Measurements from ENCODE around the gene USP43.

USP43 gene

GRCh38 chr17:9767432-9767991 is 122.2 kb downstream of the USP43 start:
- no peak overlapping the region for H3K4me3 ChIP-seq (ENCODE audit: low read length)
- H3K9ac ChIP-seq (ENCODE audit: low read length), result no peak overlapping the region
- H3K9me3 ChIP-seq (ENCODE audit: control insufficient read depth, low read depth, low read length), result no peaks in the 10 kb centered on the region
- H3K36me3 ChIP-seq (ENCODE audit: control insufficient read depth, low read depth, low read length), result no peaks in the 10 kb centered on the region
- H3K4me1 ChIP-seq (ENCODE audit: control insufficient read depth, low read depth, low read length), result no peaks in the 10 kb centered on the region
- H3K27ac ChIP-seq (ENCODE audit: low read length), result no peak overlapping the region
- H3K27me3 ChIP-seq (ENCODE audit: control insufficient read depth, insufficient read depth, low read length), result no peaks in the 10 kb centered on the region

DNA sequence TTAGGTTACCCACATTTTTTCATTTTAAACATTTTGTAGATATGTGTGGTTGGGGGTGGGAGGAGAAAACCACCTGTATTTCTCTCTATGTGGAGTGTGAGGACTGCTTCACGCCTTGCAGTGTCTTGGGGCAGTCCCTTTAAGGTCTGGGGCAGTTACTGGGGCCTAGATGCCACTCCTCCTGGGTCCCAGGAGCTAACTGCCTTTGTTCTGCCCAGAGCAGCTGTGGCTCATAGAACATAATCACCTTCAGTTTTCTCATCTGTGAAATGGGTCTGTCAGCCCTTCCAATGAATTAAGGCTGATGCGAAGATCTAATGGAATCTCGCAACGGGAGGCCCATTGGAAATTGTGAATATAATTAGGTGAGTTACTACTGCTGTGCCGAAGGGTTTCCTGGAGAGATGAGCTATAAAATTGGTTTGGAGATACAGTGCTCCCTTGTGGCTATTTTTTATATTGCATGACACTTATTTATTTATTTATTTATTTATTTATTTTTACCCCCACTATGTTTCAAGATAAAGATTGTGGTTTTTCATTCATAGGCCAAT is 123.1 kb downstream of the USP43 start:
- Histone ChIP-seq H3K27ac (ENCODE audit: low read length) (no peak overlapping the region), H3K27me3 (ENCODE audit: control insufficient read depth, insufficient read depth, low read length) (no peaks in the 10 kb centered on the region), H3K36me3 (ENCODE audit: control insufficient read depth, low read depth, low read length) (no peaks in the 10 kb centered on the region), H3K9ac (ENCODE audit: low read length) (no peak overlapping the region), H3K9me3 (ENCODE audit: control insufficient read depth, low read depth, low read length) (no peaks in the 10 kb centered on the region), H3K4me1 (ENCODE audit: control insufficient read depth, low read depth, low read length) (no peaks in the 10 kb centered on the region), H3K4me3 (ENCODE audit: low read length) (no peak overlapping the region)

DNA sequence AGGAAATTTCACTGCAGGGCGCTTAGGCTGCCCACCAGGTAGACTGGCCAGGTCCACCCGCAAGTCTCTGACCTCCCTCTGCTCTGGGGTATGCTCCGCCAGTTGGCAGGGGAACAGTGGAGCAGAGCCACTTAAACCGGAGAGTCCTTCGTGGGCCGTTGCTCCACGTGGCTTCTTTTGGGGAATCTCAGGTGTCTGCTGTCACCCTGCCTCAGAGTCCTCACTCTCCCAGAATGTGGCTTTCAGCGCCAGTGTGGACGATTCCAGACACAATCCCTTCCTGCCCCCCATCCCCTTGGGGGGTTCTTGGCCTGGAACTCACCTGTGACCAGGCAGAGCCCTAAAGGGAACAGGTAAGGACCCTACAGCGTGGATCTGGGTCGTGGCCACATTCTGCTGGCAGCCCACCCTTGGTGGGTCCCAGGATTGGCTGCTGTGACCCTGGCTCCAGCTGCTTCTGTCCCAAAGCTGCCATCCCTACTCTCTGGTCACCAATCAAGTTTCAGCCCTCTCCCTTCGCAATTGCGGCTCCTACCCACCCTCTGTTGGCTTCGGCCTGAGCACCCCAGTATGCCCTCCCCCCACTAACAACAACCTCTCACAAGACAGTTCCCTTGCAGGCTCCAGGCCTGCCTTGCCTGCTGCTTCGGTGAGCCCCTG is 123.8 kb downstream of the USP43 start:
- no peak overlapping the region for H3K27ac ChIP-seq (ENCODE audit: low read length)
- H3K27me3 ChIP-seq (ENCODE audit: control insufficient read depth, insufficient read depth, low read length), result no peaks in the 10 kb centered on the region
- no peaks in the 10 kb centered on the region for H3K9me3 ChIP-seq (ENCODE audit: control insufficient read depth, low read depth, low read length)
- no peak overlapping the region for H3K4me3 ChIP-seq (ENCODE audit: low read length)
- no peaks in the 10 kb centered on the region for H3K4me1 ChIP-seq (ENCODE audit: control insufficient read depth, low read depth, low read length)
- no peaks in the 10 kb centered on the region for H3K36me3 ChIP-seq (ENCODE audit: control insufficient read depth, low read depth, low read length)
- no peak overlapping the region for H3K9ac ChIP-seq (ENCODE audit: low read length)

GRCh38 chr17:9771465-9771864 is 126.1 kb downstream of the USP43 start:
- Histone ChIP-seq H3K4me1 (ENCODE audit: control insufficient read depth, low read depth, low read length) (no peaks in the 10 kb centered on the region), H3K9me3 (ENCODE audit: control insufficient read depth, low read depth, low read length) (no peaks in the 10 kb centered on the region), H3K9ac (ENCODE audit: low read length) (no peak overlapping the region), H3K4me3 (ENCODE audit: low read length) (no peak overlapping the region), H3K27ac (ENCODE audit: low read length) (no peak overlapping the region), H3K27me3 (ENCODE audit: control insufficient read depth, insufficient read depth, low read length) (no peaks in the 10 kb centered on the region), H3K36me3 (ENCODE audit: control insufficient read depth, low read depth, low read length) (no peaks in the 10 kb centered on the region)

DNA sequence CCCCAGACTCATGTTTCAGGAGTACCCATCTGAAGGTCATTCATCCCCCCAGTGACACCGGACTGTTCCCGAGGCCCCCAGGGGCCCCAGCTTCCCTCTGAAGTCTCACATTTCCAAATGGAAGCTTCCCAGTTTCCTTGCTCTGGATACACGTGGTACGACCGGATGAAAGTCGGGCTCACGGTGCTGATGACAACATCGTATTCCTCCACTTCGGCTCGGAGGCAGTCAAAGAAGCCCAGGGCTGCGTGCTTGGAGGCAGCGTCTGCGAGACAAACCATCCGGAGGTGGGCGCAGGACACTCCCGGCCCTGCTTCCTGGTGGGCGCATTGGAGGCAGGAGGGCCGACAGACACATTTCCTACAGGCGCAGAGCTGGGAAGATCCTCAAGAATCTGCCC is 127.3 kb downstream of the USP43 start:
- H3K27me3 ChIP-seq (ENCODE audit: control insufficient read depth, insufficient read depth, low read length), result no peaks in the 10 kb centered on the region
- no peak overlapping the region for H3K4me3 ChIP-seq (ENCODE audit: low read length)
- H3K27ac ChIP-seq (ENCODE audit: low read length), result no peak overlapping the region
- H3K9ac ChIP-seq (ENCODE audit: low read length), result no peak overlapping the region
- H3K36me3 ChIP-seq (ENCODE audit: control insufficient read depth, low read depth, low read length), result no peaks in the 10 kb centered on the region
- no peaks in the 10 kb centered on the region for H3K9me3 ChIP-seq (ENCODE audit: control insufficient read depth, low read depth, low read length)
- H3K4me1 ChIP-seq (ENCODE audit: control insufficient read depth, low read depth, low read length), result peaks cover 2% of the 10 kb centered on the region

GRCh38 chr17:9776911-9777310 is 131.6 kb downstream of the USP43 start:
- no peaks in the 10 kb centered on the region for H3K27me3 ChIP-seq (ENCODE audit: control insufficient read depth, insufficient read depth, low read length)

More at GRCh38 chr17:9776911-9777310, 131.6 kb downstream of the USP43 start:
- Histone ChIP-seq H3K27ac (ENCODE audit: low read length) (no peak overlapping the region), H3K9me3 (ENCODE audit: control insufficient read depth, low read depth, low read length) (no peaks in the 10 kb centered on the region), H3K9ac (ENCODE audit: low read length) (no peak overlapping the region), H3K4me3 (ENCODE audit: low read length) (no peak overlapping the region), H3K36me3 (ENCODE audit: control insufficient read depth, low read depth, low read length) (no peaks in the 10 kb centered on the region), H3K4me1 (ENCODE audit: control insufficient read depth, low read depth, low read length) (peaks cover 3% of the 10 kb centered on the region)

Measured in iPS-18a (cell line).